Retina (tissue), 1 donor: ENCODE results near the gene MAP2K6.

Source experiments
- DNase-seq: peaks from one replicate; pipeline ENCODE4 v3.0.0-alpha.2; 2016

MAP2K6 gene

DNA sequence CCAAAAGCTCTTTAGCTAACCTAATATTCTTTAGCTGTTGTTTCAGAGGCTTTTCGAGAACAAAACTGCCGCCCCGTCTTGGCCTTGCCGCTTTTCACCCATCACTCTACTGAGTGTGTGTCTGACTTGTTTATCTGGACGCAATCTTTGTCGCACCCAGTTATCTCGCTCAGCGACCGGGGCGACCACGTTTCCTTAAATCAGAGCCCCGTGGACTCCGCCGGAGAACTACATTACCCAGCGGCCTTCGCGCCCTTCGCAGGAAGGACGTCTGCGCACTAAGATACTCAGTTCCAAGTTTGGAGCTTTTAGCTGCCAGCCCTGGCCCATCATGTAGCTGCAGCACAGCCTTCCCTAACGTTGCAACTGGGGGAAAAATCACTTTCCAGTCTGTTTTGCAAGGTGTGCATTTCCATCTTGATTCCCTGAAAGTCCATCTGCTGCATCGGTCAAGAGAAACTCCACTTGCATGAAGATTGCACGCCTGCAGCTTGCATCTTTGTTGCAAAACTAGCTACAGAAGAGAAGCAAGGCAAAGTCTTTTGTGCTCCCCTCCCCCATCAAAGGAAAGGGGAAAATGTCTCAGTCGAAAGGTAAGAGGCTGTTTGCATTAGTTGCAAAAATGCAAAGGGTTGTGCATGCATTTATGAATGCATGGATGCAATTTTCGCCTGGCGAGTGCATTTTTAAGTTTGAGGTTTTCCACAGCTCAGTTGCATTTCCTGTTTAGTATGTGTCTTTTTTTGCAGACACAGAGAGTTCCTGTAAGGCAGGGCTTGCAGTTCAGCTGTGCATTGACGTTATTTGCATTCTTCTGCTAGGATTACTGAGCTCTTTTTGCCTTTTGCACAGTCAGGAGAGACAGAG lies at the start of gene MAP2K6:
Gene MAP2K6, plus strand, starts transcription at position 290 of the 867 bp plus-strand sequence. Its CDS starts 288 bp downstream, at position 578.
- DNase-seq, result peak; percentile 90

DNA sequence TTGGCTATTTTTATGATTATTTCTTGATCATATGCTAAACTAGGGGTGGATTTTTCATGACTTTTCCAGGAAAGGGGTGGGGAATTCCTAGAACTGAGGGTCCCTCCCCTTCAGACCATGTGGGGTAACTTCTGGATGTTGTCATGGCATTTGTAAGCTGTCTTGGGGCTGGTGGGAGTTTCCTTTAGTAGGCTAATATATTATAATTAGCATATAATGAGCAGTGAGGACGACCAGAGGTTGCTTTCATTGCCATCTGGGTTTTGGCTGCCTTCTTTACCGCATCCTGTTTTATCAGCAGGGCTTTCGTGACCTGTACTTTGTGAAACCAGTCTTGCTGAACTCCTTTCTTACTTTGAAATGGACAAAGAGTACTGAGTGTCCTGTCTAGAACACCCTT lies 47.2 kb upstream of the MAP2K6 start:
- no peak for DNase-seq

DNA sequence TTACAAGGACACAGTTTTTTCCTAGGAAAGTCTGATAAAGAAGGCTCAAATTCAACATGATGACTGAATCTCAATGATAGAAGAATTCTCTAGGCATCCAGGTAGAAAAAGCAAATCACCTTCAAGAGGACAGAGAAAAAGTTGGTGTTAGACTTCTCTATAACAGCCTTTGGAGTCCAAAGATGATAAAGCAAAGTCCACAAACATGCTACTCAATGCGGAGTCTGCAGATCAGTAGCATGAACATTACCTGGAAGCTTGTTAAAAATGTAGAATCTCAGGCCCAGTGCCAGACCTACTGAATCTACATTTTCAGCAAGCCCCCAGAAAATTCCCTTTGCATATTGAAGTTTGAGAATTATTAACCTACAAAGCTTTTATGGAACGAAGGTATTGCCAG lies 41.4 kb upstream of the MAP2K6 start:
- no peak for DNase-seq

DNA sequence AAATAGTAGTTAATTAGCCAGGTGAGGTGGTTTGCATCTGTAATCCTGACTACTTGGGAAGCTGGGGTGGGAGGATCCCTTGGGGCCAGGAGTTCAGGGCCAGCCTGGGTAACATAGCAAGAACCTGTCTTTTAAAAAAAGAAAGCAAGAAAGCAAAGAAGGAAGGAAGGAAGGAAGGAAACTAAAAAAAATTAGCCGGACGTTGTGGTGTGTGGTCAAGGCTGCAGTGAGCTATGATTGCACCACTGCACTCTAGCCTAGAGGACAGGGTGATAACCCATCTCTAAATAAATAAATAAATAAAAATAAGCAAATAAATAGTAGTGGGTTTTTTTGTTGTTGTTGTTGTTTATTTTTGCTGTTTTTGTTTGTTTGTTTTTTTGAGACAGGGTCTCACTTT lies 39.3 kb upstream of the MAP2K6 start:
- DNase-seq, result no peak

DNA sequence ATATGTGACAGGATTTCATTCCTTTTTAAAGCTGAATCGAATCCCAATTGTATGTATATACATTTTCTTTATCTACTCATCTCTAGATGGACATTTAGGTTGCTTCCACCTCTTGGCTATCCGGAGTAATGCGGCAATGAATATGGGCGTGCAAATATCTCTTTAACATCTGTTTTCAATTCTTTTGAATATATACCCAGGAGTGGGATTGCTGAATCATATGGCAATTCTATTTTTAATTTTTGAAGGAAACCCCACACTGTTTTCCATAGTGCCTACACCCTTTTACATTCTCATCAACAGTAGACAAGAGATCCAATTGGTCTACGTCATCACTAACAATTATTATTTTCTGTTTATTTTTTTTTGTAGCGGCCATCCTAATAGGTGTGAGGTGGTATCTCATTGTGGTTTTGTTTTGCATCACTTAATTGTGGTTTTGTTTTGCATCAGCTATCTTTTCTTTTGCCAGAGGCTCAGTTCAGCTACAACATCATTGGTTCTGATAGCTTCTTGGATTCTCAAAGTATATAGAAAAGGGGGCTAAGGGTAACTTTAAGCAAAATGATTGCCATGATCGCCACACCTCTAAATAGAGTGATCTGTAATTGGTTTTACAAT lies 25.6 kb upstream of the MAP2K6 start:
- DNase-seq, result no peak

DNA sequence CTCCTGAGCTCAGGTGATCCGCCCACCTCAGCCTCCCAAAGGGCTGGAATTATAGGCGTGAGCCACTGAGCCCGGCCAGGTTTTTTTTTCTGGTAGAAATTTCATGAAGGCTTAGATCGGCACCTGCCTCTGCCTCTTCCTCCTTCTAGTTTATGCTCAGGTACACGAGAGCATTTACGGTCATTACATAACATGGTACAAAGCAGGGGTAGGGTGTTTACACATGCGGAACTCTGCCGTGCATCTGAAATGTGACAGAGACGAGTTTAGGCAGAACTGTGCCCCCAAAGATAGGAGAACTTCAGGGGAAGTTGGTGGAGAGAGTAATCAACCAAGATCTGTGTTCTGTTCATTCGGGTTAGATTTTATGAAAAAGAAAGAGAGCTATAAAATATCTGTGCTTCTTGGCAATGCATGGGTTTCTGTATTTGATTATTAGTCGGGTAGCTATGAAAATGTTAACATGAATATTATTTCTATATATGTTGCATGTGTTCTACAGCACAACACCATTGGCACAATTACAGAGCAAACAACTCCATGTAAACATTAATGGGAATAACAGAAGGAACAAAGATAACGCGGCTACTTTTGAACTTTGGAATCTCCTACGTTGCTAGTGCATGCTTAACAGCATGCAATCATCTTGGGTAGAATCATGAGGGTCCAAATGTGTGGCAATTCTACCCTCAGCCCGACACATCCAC lies 23.5 kb upstream of the MAP2K6 start:
- DNase-seq, result no peak

DNA sequence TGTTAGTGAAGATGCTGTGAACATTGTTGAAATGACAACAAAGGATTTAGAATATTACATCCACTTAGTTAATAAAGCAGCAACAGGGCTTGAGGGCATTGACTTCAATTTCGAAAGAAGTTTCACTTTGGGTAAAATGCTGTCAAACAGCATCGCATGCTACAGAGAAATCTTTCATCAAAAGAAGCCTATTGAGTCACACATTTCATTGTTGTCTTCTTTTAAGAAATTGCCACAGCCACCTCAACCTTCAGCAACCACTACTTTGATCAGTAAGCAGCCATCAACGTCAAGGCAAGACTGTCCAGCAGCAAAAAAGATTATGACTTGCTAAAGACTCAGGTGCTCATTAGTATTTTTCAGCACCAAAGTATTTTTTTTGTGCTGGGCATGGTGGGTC lies 13.2 kb upstream of the MAP2K6 start:
- DNase-seq, result no peak

DNA sequence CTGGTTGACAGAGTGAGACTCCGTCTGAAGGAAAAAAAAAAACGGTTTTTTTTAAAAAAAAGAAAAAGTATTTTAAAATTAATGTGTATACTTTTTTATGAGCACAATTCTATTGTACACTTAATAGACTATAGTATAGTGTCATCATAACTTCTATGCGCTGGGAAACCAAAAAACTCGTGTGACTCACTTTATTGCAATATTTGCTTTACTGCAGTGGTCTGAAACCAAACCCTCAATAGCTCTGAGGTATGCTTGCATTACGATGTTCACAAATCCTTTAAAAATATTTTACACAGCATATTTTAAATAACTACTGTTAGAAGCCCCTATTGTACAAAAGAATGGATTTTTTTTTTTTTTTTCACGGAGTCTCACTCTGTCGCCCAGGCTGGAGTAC lies 12.4 kb upstream of the MAP2K6 start:
- DNase-seq, result no peak

DNA sequence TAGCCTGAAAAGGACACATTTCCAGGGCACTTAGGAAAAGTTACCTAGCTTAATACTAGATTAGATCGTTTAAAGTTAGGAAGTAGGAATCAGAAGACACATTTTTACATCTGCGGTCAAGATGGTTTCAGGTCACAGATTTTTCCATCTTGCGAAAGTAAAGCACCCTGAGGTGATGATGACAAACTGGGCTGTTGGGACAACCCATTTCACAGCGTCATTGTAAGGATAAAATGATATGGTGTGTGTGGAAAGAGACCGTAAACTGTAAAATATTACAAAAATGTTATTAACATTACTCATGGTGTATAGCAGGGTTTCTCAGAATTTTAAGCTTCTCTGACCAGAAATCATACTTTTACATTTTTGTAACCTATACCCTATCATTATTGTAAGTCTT lies 10.1 kb upstream of the MAP2K6 start:
- no peak for DNase-seq

DNA sequence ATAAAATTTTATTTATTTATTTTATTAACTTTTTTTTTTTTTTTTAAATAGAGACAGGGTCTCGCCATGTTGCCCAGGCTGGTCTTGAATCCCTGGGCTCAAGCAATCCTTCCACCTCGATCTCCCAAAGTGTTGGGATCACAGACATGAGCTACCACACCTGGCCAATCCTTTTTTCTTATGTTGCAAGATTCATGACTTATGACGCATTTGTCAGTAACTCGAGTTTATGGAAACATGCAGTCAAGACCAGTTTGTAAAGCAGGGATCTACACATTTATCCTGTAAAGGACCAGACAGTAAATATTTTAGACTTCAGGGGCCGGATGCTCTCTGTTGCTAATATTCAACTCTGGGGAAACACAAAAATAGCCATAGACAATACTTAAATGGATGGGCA lies 9.4 kb upstream of the MAP2K6 start:
- no peak for DNase-seq

DNA sequence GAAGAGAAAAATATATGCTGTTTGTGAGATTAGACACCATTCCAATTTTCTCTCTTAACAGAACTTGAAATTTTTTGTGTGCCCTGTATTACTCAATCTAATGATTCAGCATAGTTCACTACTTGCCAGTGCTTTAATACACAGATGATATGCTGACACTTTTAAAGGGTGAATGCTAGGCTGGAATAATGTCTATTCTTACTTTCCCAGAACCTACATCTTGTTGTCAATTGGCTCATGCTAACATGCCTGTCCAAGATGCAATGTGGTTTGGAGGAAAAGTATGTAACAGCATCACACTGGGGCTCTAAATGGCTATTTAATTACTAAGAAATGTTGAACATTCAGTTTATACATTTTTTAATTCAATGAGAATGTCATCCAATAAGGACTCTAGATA lies 7.6 kb upstream of the MAP2K6 start:
- DNase-seq, result no peak

DNA sequence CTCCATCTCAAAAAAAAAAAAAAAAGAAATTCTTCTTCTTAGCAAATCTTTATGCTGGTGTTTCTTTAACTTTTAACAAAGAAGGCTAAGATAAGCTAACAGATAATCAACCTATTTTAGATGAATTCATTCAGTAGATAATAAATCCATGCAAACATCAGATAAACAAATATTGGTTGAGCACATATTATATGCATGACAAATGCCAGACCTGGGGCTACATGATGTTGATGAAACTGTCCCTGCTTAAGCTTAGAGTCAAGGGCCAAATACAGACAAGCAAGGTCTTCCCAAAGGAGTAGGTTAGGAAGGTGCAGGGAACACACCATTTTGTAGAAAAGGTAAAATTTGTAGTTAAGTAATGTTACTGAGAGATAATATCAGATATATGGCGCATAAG lies 6.7 kb upstream of the MAP2K6 start:
- no peak for DNase-seq

DNA sequence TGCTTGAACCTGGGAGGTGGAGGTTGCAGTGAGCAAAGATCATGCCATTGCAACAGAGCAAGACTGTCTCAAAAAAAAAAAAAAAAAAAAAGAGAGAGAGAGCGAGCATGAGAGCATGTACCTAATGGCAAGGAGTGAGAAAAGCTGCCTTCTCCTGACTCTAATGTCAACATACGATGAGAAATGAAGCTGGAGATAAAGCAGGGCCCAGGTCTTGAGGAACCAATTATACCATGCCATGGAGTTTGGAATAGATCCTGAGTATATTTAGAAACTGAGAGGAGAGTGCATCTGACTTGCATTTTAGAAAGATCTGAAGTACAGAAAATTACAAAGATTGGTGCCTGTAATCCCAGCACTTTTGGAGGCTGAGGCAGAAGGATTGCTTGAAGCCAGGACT lies 3.8 kb upstream of the MAP2K6 start:
- no peak for DNase-seq

DNA sequence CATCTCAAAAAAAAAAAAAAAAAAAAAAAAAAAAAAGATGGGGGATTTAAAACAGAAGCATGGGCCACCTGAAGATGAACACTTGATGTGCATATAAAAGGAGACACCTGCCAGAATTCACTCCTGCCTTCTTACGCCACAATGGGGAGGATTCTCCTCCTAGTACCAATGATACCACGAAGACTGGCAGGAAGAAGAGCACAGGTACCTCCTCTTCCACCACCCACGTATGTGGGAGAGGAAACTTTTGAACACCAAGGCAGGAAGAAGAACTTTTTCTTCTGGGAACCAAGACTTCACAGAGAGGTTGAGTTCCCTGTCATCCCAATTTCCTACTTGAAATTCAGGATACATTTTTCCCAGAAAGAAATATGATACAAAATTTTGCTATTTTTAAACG lies 2.7 kb upstream of the MAP2K6 start:
- no peak for DNase-seq

DNA sequence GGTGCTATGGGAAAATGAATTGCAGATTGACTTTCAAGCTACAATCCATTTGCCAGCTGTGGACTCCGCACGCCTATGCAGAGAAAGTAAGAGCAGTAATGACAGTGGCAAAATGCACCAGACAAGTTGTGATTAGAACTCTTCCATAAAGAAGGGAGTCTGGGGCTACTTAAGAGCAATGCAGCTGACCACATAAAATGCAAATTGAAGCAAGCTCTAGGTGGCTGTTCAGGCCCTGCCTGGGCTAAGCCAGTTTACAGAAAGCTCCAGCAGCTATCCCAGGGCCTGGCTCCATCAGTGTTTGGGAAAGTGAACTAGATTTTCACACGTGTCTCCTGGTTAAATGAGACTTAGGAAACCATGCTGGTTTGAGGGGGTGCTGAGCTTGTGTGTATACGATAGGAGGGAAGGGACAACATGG lies 2.2 kb upstream of the MAP2K6 start:
- DNase-seq, result no peak

DNA sequence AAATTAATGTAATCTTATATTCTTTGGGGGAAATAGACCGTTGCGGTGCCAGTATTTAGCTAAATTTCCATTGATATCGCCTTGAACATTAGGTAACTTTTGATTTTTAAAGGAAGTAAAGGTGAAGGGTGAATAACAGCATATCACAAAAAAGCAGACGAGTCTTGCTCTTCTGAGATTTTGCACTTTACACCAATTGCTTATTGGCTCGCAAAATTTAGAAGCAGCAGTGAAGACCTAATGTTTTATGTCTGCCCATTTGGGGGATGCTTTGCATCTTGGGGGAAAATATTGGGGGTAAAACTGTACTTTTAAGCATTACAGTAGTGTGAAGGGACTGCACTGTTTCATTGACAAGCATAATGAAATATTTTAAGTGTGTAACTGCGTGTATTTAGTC lies 934 bp downstream of the MAP2K6 start:
- no peak for DNase-seq

DNA sequence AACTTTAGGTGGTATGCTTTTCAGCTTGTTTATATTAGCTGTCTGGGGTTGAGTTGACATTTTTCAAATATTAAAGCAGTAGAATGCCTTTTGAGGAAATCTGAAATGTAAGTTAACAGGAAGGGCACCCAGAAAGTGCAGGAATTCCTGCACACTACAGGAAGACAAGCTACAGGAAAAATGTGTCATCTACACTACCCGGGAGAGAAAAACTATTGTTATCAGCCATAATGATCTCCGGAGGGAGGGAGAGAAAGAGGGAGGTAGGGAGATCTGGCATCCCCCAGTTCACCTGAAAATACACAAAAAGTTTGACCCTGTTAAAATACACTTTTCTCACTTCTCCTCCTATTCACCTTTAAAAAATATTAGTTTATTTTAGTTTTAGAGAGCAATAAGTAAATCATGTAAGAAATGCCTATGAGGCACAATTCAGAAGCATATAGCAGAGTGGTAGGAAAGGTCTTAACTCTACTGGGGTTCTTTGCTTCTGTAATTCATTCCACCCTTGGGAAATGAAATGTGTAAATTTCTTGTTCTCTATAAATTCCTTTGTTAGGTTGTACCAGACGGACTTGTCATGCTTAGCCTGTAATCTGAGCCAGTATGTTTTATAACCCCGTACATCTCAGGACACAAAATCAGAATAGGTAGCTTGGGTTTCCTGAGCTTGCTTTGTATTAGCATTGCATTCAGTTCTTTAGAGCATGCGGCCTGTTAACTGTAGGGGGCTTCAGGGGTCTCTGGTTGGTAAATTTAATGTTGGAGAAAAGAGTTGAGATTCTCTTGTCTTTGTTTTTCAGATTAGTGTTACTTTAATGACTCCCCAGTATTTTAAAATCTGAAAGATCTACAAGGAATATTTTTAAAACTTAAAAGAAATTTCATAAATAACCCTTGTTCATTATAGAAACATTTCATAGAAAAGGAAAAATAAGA lies 3.3 kb downstream of the MAP2K6 start:
- DNase-seq, result no peak

DNA sequence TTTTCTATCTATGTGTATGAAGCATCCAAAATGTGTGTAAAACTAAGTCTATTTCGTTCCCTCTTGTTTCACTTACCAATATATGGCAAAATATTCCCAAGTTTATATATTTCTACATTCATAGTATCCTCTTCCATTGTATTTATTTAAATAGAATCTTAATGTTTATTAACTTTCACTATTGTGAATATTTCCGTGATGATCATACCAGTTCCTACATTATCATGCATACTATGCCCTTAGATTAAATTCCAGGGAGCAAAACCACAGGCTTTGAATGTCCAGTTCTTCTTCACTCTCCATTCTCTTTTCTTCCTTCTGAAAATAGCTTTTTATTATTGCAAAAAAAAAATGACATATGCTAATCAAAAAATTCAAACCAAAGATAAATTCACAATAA lies 4.0 kb downstream of the MAP2K6 start:
- no peak for DNase-seq

DNA sequence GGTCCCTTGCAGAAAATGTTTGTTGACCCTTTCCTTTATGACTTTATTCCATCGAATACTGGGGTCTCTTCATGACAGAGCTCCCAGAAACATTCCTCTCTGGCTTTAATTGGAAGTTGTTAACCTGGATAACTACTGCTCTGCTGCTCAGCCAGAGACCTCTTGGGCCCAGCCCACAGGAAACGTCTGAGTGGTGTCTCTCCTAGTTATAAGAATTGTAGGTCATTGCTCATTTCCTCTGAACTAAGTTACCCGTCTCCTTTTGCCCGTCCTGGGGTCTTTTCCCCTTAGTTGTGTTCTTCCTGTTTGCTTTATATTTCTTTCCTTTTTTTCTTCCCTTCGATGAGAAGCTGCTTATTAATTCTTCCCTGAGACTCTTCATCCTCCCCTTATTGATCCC lies 9.0 kb downstream of the MAP2K6 start:
- no peak for DNase-seq

DNA sequence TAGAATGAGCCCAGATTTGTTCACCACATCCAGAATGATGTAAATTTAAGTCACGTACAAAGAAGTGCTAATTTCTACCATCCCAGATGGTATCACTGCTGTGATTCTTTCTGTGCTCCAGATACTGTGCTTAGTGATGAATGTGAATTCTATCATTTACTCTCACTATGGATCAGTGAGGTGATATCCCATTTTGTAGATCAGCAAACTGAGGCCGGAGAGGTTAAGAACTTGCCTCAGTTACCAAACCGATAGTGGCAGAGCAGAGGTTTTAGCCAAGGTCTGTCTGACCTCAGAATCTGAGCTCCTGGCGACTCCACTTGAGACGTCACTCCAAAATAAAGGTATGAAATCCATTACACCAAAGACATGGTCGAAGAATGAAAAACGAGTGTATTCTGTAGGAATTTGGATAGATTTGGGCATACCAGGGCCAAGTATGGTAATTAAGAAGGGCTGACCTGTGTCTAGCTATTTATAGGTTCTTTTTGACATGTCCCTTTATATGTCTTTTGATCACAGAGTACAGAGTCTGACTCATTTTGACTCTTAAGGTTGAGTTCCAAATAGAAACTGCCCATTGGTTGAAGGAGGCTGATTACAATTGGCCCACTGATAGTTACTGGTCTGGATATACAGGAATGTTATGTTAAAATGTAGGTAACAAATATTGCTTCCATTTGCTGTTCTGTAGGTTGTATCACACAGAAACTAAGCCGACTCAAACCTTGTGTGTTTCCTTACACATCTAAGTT lies 10.0 kb downstream of the MAP2K6 start:
- DNase-seq, result no peak

DNA sequence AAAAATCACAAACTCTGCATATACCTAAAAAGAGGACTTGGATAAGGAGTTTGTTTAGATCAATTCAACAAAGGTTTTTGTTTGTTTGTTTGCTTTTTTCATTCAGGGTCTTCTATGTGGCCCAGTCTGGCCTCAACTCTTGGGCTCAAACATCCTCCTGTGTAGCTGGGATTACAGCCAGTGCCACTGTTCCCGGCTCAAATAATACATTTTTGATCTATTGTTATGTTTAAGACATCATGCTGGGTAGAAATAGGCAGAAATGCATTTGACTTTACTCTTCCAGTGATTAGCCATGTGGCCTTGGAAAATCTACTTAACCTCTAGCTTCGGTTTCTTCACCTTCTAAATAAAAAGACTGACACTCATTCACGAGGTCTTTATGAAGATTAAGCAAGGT lies 11.5 kb downstream of the MAP2K6 start:
- no peak for DNase-seq
